Astrocyte (in vitro differentiated cells and primary cell): ENCODE data around the gene ANOS1. TPM values are rescaled to one million over a fixed set of nuclear protein-coding genes. Genes with fewer than 3 reads are reported as not detected.
A peak's percentile ranks its signal among the peaks of the same experiment; 100 is the strongest.

ENCODE experiments used
- DNase-seq: peaks from one replicate; pipeline ENCODE4 v3.0.0-alpha.2; 2010; ENCODE audit warnings: low read depth
- FAIRE-seq: peaks from 2 replicates; lab custom pipeline; 2011; peaks lifted over from hg19 to GRCh38; lab: Jason Lieb, UNC
- H2AFZ ChIP-seq: 2 replicates; pipeline ENCODE4 v1.6.0; 2012; ENCODE audit warnings: low read depth, low read length, inconsistent platforms
- H3K27ac ChIP-seq: 2 replicates; pipeline ENCODE4 v1.5.1; 2011; ENCODE audit warnings: low read depth, low read length, inconsistent platforms
- H3K27me3 ChIP-seq: 2 replicates; pipeline ENCODE4 v1.6.0; 2011; ENCODE audit warnings: low read length, inconsistent platforms; ENCODE audit not compliant: insufficient read depth
- H3K36me3 ChIP-seq: 2 replicates; pipeline ENCODE4 v1.5.1; 2011; ENCODE audit warnings: low read length, inconsistent platforms; ENCODE audit not compliant: insufficient read depth
- H3K4me1 ChIP-seq: 2 replicates; pipeline ENCODE4 v1.5.1; 2011; ENCODE audit warnings: low read length, inconsistent platforms; ENCODE audit not compliant: insufficient read depth
- H3K4me2 ChIP-seq: 2 replicates; pipeline ENCODE4 v1.6.0; 2012; ENCODE audit warnings: low read length, inconsistent platforms
- H3K4me3 ChIP-seq: 2 replicates; pipeline ENCODE4 v1.5.1; 2011; ENCODE audit warnings: low read depth, mild to moderate bottlenecking, low read length, inconsistent platforms; ENCODE audit not compliant: insufficient read depth
- H3K79me2 ChIP-seq: 2 replicates; pipeline ENCODE4 v1.6.0; 2012; ENCODE audit warnings: mild to moderate bottlenecking, low read length, inconsistent platforms; ENCODE audit not compliant: insufficient read depth
- H3K9ac ChIP-seq: 2 replicates; pipeline ENCODE4 v1.6.0; 2012; ENCODE audit warnings: mild to moderate bottlenecking, low read length, inconsistent platforms
- H3K9me3 ChIP-seq: 2 replicates; pipeline ENCODE4 v1.5.1; 2012; ENCODE audit warnings: low read depth, mild to moderate bottlenecking, low read length, inconsistent platforms; ENCODE audit not compliant: insufficient read depth
- H4K20me1 ChIP-seq: 2 replicates; pipeline ENCODE4 v1.6.0; 2012; ENCODE audit warnings: low read length, inconsistent platforms; ENCODE audit not compliant: insufficient read depth
- H3K27ac Mint-ChIP-seq: one replicate; pipeline ENCODE4 v1.8.0; 2021; ENCODE audit warnings: mild to moderate bottlenecking, mixed read lengths; ENCODE audit not compliant: unreplicated experiment
- H3K27me3 Mint-ChIP-seq: one replicate; pipeline ENCODE4 v1.8.0; 2021; ENCODE audit warnings: low read depth, mixed read lengths; ENCODE audit not compliant: unreplicated experiment
- H3K36me3 Mint-ChIP-seq: one replicate; pipeline ENCODE4 v1.8.0; 2021; ENCODE audit warnings: low read depth, mixed read lengths; ENCODE audit not compliant: unreplicated experiment
- H3K4me1 Mint-ChIP-seq: one replicate; pipeline ENCODE4 v1.8.0; 2021; ENCODE audit warnings: low read depth, mixed read lengths; ENCODE audit not compliant: unreplicated experiment
- H3K4me3 Mint-ChIP-seq: one replicate; pipeline ENCODE4 v1.8.0; 2021; ENCODE audit warnings: mild to moderate bottlenecking, moderate library complexity, mixed read lengths; ENCODE audit not compliant: unreplicated experiment
- H3K9me3 Mint-ChIP-seq: one replicate; pipeline ENCODE4 v1.8.0; 2021; ENCODE audit warnings: mild to moderate bottlenecking, mixed read lengths; ENCODE audit not compliant: unreplicated experiment
- CTCF ChIP-seq: IDR thresholded peaks from 2 replicates; pipeline ENCODE4 v1.5.1; 2011; ENCODE audit warnings: low read depth, mild to moderate bottlenecking, inconsistent platforms, low read length, moderate library complexity; ENCODE audit not compliant: insufficient read depth
- EZH2 ChIP-seq: IDR thresholded peaks from 2 replicates; pipeline ENCODE4 v1.6.1; 2012; ENCODE audit warnings: mild to moderate bottlenecking, low read length, inconsistent platforms; ENCODE audit not compliant: insufficient read depth
- total RNA-seq: library from RNA; stranded (reverse); gene quantifications from 2 replicates; pipeline ENCODE4 v1.2.1, GENCODE V29; 2021

ANOS1 gene
- total RNA-seq, 1 donor from 2014 or later: 10.0 TPM

GRCh38 chrX:8663325-8663724 lies 68.6 kb downstream of the ANOS1 start:
- H3K27ac Mint-ChIP-seq: no peak overlapping the region
- H3K79me2 ChIP-seq: no peaks in the 10 kb centered on the region
- FAIRE-seq: no peak

GRCh38 chrX:8657883-8658282 lies 74.1 kb downstream of the ANOS1 start:
- Mint-ChIP-seq H3K4me1 (no peaks in the 10 kb centered on the region), H3K9me3 (no peaks in the 10 kb centered on the region), H3K4me3 (no peak overlapping the region), H3K27ac (no peak overlapping the region), H3K36me3 (no peaks in the 10 kb centered on the region), H3K27me3 (no peaks in the 10 kb centered on the region)
- H3K4me1 ChIP-seq: no peaks in the 10 kb centered on the region
- no peaks in the 10 kb centered on the region for H3K27me3 ChIP-seq
- no peak overlapping the region for H2AFZ ChIP-seq
- DNase-seq (no peak), FAIRE-seq (no peak)
- no peak overlapping the region for H3K27ac ChIP-seq
- H3K4me3 ChIP-seq: no peak overlapping the region
- no peaks in the 10 kb centered on the region for H3K36me3 ChIP-seq
- no peak for TF ChIP-seq EZH2
- no peak for TF ChIP-seq CTCF
- no peaks in the 10 kb centered on the region for H4K20me1 ChIP-seq
- H3K9me3 ChIP-seq: no peaks in the 10 kb centered on the region
- H3K9ac ChIP-seq: no peak overlapping the region
- no peak overlapping the region for H3K4me2 ChIP-seq
- no peaks in the 10 kb centered on the region for H3K79me2 ChIP-seq

More at GRCh38 chrX:8663325-8663724, 68.6 kb downstream of the ANOS1 start:
- Mint-ChIP-seq H3K4me1 (peaks cover 2% of the 10 kb centered on the region), H3K27me3 (no peaks in the 10 kb centered on the region), H3K36me3 (no peaks in the 10 kb centered on the region), H3K9me3 (no peaks in the 10 kb centered on the region), H3K4me3 (no peak overlapping the region)
- no peaks in the 10 kb centered on the region for H3K27me3 ChIP-seq
- H3K27ac ChIP-seq: no peak overlapping the region
- no peaks in the 10 kb centered on the region for H3K36me3 ChIP-seq
- no peaks in the 10 kb centered on the region for H4K20me1 ChIP-seq
- H3K4me2 ChIP-seq: no peak overlapping the region
- no peaks in the 10 kb centered on the region for H3K4me1 ChIP-seq
- H2AFZ ChIP-seq: no peak overlapping the region
- H3K9ac ChIP-seq: no peak overlapping the region
- no peaks in the 10 kb centered on the region for H3K9me3 ChIP-seq
- DNase-seq: peak; percentile 63
- H3K4me3 ChIP-seq: no peak overlapping the region
- TF ChIP-seq EZH2: no peak

- H3K4me3 Mint-ChIP-seq: no peak overlapping the region
- TF ChIP-seq CTCF (no peak), EZH2 (no peak)
- no peak overlapping the region for H3K4me2 ChIP-seq
- no peaks in the 10 kb centered on the region for H3K4me1 ChIP-seq
- H3K27me3 Mint-ChIP-seq: no peaks in the 10 kb centered on the region
- no peak for FAIRE-seq
- no peak overlapping the region for H2AFZ ChIP-seq
- no peaks in the 10 kb centered on the region for H3K9me3 Mint-ChIP-seq
- H3K9ac ChIP-seq: no peak overlapping the region
- no peaks in the 10 kb centered on the region for H4K20me1 ChIP-seq
- DNase-seq: no peak
- no peak overlapping the region for H3K27ac Mint-ChIP-seq
- no peaks in the 10 kb centered on the region for H3K36me3 ChIP-seq
- H3K27ac ChIP-seq: no peak overlapping the region
- no peak overlapping the region for H3K4me3 ChIP-seq
- no peaks in the 10 kb centered on the region for H3K27me3 ChIP-seq
- H3K36me3 Mint-ChIP-seq: no peaks in the 10 kb centered on the region
- H3K4me1 Mint-ChIP-seq: no peaks in the 10 kb centered on the region
- H3K9me3 ChIP-seq: no peaks in the 10 kb centered on the region
- no peaks in the 10 kb centered on the region for H3K79me2 ChIP-seq
Observed at GRCh38 chrX:8653956-8654355, 78.0 kb downstream of the ANOS1 start.
